Sciatic nerve (tissue), 2 donors: ENCODE data around the gene SHPK. TPM values are rescaled to one million over a fixed set of nuclear protein-coding genes. Genes with fewer than 3 reads are reported as not detected.

Experiments used
- ATAC-seq: fragments of 200-7000 bp; cut with Tn5 transposase; one replicate; pipeline ENCODE4 v1.9.1; 2020; ENCODE audit warnings: mild to moderate bottlenecking, moderate library complexity
- DNase-seq: peaks from one replicate; pipeline ENCODE4 v3.0.0-alpha.2; 2020; ENCODE audit warnings: low spot score
- intact Hi-C: fragments of 100-400 bp; cut with DNase I; formaldehyde crosslinking; loops from one replicate; pipeline ENCODE4 v1.14.2; 2022
- total RNA-seq: library from RNA; stranded (reverse); fragmentation: NEBNext Ultra II Directional; extraction: Animal tissue kit (Norgen Biotek cat#: 25700); gene quantifications from one replicate; pipeline ENCODE4 v1.2.1, GENCODE V29; 2021
- donor health status: DM: no; HTN: no; CAD: no.
- donor health status: DM: no; HTN: no; CAD: no.

The SHPK gene
- total RNA-seq, 1 donor from 2014 or later, result 17.7 TPM

DNA sequence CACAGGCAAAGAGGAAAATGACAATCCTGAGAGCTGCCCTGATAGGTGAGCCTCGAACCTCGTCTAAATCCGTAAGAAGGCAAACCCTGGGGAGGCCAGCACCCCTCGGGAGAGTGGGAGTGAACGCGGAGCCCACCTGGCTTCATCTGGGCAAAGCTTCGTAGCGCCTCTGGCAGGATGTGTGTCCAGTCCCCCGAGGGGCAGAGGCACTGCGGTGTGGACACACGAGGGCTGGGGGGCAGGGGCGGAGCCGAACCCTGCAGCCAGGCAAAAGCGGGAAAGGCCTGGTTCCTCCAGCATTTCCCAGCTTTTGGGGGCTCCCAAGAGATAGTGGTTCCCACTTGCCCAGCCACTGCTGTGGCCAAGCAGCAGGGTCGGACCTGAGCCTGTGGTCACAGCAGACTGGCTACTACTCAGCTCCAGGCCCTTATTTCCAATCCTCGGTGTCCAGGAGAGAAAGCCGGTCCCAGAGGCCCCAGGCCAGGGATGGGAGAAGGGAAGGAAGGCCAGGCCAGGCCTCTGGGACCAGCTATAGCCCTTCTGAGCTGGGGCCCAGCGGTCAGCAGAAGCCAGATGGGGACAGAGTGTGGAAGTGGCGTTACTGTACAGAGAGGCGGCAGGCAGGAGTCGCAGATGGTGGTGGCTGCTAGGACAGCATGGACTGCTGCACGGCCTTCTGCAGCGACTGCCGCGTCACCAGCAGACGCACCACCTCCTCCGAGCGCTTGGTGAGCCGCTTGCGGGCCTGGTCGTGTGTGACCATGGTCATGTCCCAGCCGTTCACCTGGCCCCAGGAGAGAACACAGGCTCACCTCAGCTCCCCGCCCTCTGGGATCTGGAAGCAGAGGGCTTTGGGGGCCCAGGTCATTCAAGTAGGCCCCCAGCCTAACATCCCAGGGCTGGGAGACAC lies 27.3 kb upstream of the SHPK start:
- intact Hi-C loops, result no loop called here
- ATAC-seq, result no peak
- DNase-seq, result no peak

DNA sequence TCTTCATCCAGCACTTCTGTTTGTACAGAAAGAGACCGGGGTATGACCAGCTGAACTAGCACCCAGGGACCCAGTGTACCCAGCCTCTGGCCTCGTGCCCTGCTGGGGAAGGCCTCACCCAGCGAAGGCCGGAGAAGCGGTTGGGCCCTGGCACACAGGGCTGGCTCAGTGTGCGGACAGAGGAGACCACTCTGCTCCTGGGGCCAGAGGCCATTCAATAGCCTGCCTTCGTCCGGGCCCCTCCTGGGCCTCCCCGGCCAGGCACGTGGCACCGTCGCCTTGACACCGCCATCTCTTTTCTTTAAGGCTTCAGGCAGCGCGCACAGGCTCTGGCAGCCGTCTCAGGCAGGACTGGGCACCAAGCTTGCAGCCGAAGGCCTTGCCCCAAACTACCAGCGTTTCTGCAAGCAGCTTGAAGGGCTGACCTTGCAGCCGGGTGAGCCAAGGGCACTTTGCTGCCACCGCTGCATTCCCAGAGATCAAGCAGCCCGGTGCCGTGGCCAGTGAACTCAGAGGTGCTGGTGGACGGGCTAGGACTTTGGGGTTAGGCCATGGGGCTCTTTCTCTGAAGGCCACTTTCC lies 24.4 kb upstream of the SHPK start:
- peak; percentile 10 for ATAC-seq
- intact Hi-C loops, result no loop called here
- no peak for DNase-seq

DNA sequence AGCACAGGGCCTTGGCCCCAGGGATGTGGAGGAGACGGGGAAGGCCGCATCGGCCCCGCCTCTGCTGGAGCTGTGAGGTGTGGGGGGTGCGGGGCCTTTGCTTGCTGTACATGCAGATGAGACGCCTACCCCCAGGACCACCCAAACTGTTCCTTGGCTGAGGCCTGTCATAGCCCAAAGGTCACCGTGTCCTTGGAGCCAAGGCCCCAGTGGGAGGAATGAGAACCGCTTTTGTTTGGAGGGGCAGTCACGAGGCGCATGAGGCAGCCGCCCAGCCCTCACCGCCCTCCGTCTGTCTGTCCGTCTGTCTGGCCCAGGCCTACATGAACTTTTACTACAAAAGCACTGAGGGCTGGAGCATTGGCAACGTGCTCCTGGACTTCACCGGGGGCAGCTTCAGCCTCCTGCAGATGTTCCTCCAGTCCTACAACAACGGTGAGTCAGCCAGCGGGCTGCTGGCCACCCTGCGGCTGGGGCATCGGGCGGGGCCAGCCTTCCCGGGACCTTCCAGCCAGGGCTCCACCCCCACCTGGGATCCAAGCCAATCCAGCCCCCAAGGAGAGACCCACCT lies 23.6 kb upstream of the SHPK start:
- ATAC-seq (peak; percentile 87), DNase-seq (peak; percentile 89)
- intact Hi-C loops, result loop anchor here (10.0 kb wide), 1 partner anchor 115 kb away; no protein-coding TSS in a partner anchor

- DNase-seq (no peak), ATAC-seq (peak; percentile 56)
- intact Hi-C loops, result loop anchor here (10.0 kb wide), 1 partner anchor 114 kb away; no protein-coding TSS in a partner anchor
Observed at GRCh38 chr17:3658784-3659449, 22.9 kb upstream of the SHPK start.

GRCh38 chr17:3657874-3658783 lies 22.1 kb upstream of the SHPK start:
- no peak for ATAC-seq

DNA sequence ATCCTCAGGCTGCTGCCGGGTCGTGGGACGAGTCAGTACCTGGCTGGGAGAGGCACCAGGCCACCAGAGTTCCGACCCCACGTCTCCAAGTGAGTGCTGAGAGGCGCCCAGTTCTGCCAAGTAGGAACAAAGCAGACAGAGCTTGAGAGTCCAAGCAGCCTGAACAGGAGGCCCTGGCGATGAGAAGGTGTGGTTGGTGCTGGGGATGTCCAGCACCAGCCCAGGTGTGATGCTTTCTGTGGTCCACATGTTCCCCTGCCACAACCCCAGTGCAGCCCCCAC lies 21.5 kb upstream of the SHPK start:
- intact Hi-C loops, result loop anchor here (10.0 kb wide), 1 partner anchor 113 kb away; no protein-coding TSS in a partner anchor
- ATAC-seq (no peak), DNase-seq (no peak)

More at GRCh38 chr17:3657874-3658783, 22.1 kb upstream of the SHPK start:
- intact Hi-C loops, result loop anchor here (10.0 kb wide), 1 partner anchor 113 kb away; no protein-coding TSS in a partner anchor
- DNase-seq, result no peak

GRCh38 chr17:3656755-3657587 lies 20.9 kb upstream of the SHPK start:
- DNase-seq (no peak), ATAC-seq (no peak)
- intact Hi-C loops, result loop anchor here (10.0 kb wide), 1 partner anchor 112 kb away; no protein-coding TSS in a partner anchor

GRCh38 chr17:3656353-3656752 lies 20.3 kb upstream of the SHPK start:
- DNase-seq, result no peak
- intact Hi-C loops, result loop anchor here (10.0 kb wide), 1 partner anchor 112 kb away; no protein-coding TSS in a partner anchor

GRCh38 chr17:3655766-3656165 lies 19.7 kb upstream of the SHPK start:
- ATAC-seq, result no peak
- DNase-seq, result no peak
- intact Hi-C loops, result loop anchor here (10.0 kb wide), 1 partner anchor 111 kb away; no protein-coding TSS in a partner anchor

More at GRCh38 chr17:3656353-3656752, 20.3 kb upstream of the SHPK start:
- no peak for ATAC-seq

DNA sequence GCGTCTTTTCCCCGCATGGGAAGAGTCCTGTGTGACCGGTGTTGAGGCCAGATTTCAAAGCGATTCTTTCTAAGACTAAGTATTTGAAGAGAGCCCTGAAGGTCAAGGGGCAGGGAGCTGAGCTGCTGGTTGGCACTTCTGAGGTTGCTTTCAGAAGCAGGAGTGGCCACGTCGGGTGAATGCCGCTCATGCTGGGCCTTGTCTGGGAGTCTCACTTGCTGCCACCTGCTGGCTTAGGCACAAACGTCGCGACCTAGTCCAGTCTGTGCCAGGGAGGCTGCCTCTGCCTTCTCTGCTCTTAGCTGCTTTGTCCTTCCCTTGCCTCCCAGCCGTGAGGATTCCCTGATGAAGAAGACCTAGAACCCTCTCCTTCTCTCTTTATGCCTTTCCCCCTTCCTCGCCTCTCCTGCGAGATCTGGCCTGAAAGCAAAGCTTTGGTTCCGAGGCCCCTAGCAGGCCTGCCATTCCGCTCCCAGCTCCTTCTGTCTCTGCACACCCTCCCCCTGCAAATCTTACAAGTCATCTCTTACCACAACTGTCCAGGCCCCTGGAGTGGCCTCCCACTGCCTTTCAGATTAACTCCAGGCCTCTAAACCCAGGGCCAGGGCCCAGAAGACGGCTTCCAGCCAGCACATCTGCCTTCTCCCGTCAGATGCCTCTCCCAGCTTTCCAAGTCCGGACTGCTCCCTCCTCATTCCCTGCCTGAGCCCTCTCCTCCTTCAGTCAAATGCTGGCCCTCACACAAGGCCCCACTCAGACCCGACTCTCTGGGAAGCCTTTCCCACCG lies 11.9 kb upstream of the SHPK start:
- peak; percentile 81 for ATAC-seq
- no peak for DNase-seq
- intact Hi-C loops, result no loop called here

DNA sequence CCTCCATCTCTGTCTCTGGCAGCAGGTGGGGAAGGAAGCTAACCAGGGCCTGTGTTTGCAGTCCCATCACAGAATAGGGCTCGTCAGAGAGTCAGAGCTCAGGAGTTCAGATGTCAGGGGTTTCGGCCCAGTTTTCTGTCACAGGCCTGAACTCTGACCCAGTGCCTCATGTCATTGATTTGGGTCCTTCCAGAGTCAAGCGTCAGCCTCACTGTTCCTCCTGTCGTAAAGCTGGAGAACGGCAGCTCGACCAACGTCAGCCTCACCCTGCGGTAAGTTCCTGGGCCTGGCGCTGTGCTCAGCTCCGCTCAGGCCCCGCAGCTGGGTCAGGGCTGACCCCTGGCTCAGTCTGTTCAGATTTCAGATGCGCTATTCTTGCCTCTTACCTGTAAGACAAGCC lies 11.2 kb upstream of the SHPK start:
- ATAC-seq, result no peak
- intact Hi-C loops, result no loop called here
- DNase-seq, result no peak

DNA sequence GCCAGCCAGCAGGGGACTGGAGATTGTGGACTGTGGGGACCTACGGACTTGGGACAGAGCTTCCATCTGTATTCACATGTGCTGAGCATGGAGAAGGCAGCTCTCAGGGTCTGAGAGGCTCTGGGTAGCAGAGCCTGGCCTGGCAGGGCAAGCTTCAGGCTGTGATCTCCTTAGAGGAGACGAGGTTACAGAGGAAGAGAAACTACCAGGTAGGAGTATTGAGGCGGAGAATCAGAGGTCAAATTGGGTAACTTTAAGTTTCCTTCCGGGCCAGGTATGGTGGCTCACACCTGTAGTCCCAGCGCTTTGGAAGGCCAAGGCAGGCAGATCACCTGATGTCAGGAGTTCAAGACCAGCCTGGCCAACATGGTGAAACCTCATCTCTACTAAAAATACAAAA lies 9.3 kb upstream of the SHPK start:
- intact Hi-C loops, result no loop called here
- DNase-seq, result no peak
- ATAC-seq, result no peak

- no peak for ATAC-seq
Observed at GRCh38 chr17:3643889-3644349, 7.9 kb upstream of the SHPK start.

GRCh38 chr17:3641717-3642486 lies 5.9 kb upstream of the SHPK start:
- no peak for DNase-seq
- intact Hi-C loops, result no loop called here
- ATAC-seq, result no peak

More at GRCh38 chr17:3643889-3644349, 7.9 kb upstream of the SHPK start:
- intact Hi-C loops, result no loop called here
- DNase-seq, result no peak

DNA sequence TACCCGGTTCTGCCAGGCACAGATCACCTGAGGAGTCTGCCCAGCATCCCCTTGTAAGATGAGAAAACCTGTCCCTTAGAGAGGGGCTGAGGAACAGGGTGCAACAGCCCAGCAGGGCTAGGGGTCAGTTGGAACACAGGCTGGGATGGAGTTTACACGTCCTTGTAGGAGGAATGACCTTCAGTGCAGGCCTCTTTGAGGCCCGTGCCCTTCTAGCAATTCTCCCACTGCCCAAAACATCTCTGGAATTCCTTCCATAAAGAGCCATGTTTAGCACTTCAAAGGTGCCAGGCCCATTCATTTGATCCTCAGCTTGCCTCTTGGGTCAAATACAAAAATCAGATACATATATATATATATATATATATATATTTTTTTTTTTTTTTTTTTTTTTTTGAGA lies 5.0 kb upstream of the SHPK start:
- ATAC-seq (no peak), DNase-seq (no peak)
- intact Hi-C loops, result no loop called here
